GM21367 (cell line): ENCODE measurements around the gene CKB.
A peak's percentile ranks its signal among the peaks of the same experiment; 100 is the strongest.

ENCODE experiments used
- ATAC-seq: cut with Tn5 transposase; IDR thresholded peaks from one replicate; pipeline ENCODE4 v1.9.1; 2021; ENCODE audit not compliant: unreplicated experiment

The CKB gene

GRCh38 chr14:103492156-103492925 lies 30.3 kb downstream of the CKB start:
- no peak for ATAC-seq

GRCh38 chr14:103491691-103492090 lies 30.9 kb downstream of the CKB start:
- no peak for ATAC-seq

DNA sequence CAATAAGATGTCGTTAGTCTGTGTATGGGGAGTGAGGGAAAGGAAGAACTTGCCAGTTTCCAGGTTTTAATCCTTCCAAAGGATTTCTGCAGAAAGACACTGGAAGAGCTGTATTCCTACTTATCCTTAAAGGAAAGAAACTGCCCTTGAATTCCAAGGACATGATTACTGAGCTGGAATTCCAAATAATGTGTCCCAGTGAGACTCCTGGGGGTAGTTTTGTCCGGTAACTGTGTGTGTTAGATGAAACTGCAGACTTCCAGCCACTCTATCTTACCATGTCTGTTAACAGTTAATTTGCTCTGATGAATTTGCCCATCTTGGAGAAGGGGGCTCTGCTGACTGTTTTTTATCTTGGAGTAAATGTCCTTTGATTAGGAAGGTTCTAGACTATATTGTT lies 33.0 kb downstream of the CKB start:
- ATAC-seq, result no peak

DNA sequence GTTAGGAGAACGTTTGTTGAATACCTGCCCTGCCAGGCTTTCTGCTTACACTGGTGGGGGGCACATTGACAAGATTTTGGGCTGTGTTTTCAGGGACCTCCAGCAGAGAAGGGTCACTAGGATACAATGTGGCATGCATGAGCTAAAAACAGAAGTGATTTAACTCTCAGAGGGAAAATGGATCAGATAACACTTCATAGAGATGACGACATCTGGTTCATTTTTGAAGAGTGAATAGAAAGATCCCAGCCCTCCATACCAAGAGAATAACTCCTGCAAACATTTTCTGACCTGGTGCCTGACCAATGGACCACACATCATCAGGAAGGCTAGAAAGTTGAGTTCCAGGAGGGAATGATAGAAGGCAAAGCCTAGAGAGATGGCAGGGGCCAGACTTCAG lies 33.7 kb downstream of the CKB start:
- ATAC-seq, result no peak

GRCh38 chr14:103488071-103488470 lies 34.6 kb downstream of the CKB start:
- ATAC-seq, result no peak

DNA sequence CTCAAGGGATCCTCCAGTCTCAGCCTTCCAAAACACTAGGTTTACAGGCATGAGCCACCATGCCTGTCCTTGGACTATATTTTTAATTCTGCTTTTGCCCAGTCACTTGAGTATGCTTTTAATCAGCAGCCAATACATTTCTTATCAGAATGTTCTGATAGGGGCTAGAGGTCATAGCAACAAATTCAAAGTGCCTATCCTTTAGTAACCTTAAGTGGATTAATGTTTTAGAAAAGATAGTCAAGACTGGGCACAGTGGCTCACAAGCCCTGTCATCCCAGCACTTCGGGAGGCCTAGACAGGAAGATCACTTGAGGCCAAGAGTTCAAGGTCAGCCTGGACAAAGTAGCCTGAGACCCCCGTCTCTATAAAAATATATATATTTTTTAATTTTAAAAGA lies 37.1 kb downstream of the CKB start:
- no peak for ATAC-seq

GRCh38 chr14:103483600-103483999 lies 39.0 kb downstream of the CKB start:
- ATAC-seq, result no peak

- ATAC-seq, result peak; percentile 55
Measured at GRCh38 chr14:103480595-103480994, 42.0 kb downstream of the CKB start.

DNA sequence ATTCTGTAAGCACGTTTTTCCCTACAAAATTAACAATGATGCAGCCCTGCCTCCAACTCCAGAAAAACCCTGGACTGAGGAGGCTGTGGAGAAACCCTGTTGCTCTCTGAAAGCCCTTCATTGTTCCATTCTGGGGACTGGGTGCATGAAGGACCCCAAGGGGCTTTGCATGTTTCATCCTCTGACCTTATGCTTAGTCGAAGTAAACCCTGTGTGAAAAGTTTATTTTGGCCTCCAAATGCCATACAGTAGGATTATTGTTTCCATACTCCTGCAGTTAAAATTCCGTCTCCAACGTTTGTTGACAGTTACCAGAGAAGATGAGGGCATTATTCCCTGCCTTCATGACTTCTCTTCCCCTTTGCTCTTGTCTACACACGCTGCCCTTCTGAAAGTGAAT lies 46.0 kb downstream of the CKB start:
- no peak for ATAC-seq

DNA sequence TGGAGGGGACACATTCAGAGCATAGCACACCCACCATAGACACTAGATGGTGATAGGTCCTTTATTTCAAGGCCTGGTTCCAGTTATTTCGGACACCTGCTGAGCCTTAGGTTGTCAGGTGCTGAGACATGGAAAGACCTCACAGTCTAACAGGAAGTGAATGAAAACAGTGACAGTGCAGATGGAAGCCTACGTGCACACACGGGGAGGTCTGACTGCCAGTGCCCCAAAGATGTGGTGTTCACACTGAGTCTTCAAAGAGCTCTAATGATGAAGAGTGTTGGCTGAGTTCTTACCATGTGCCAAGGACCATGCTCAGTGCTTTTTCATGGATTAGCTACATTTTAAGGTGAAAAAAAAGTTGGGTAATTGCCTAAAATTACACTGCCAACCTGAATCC lies 46.6 kb downstream of the CKB start:
- ATAC-seq, result no peak

- ATAC-seq, result no peak
Measured at GRCh38 chr14:103474893-103475292, 47.7 kb downstream of the CKB start.

DNA sequence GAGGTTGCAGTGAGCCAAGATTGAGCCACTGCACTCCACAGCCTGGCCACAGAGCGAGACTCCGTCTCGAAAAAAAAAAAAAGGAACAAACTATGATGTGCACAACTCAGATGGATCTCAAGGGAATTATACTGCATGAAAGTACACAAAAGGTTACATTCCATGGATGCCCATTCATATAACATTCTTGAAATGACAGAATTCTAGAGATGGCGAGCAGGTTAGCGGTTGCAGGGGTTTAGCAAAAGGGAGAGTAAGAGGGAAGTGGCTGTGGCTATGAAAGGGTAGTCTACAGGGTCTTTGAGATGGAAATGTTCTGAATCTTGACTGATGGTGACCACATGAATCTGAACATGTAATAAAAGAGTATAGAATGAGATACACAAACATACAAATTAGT lies 49.7 kb downstream of the CKB start:
- ATAC-seq, result no peak
